Liver (tissue), 9 donors: ENCODE results near the gene AHI1. TPM values are rescaled to one million over a fixed set of nuclear protein-coding genes. Genes with fewer than 3 reads are reported as not detected.

Experiments
- DNase-seq: peaks from one replicate; pipeline ENCODE4 v3.0.0-alpha.2; 2017; ENCODE audit warnings: low spot score
- H3K27ac ChIP-seq, 2 donors: one replicate each; pipeline ENCODE4 v1.7.0; 2013; ENCODE audit warnings: inconsistent platforms in 2 of 2, low read length in 2 of 2, control low read depth in 1 of 2, low read depth in 1 of 2, mild to moderate bottlenecking in 1 of 2
- H3K27me3 ChIP-seq, 4 donors: one replicate each; pipeline versions ENCODE4 v1.6.1 to v1.7.0; 2013; ENCODE audit warnings: low read length in 3 of 4, inconsistent platforms in 1 of 4, mild to moderate bottlenecking in 1 of 4, moderate library complexity in 1 of 4; ENCODE audit not compliant: control insufficient read depth in 4 of 4, insufficient read depth in 4 of 4
- H3K36me3 ChIP-seq, 4 donors: one replicate each; pipeline versions ENCODE4 v1.6.1 to v1.7.0; 2013; ENCODE audit warnings: low read length in 3 of 4, mild to moderate bottlenecking in 3 of 4, low read depth in 1 of 4, moderate library complexity in 1 of 4; ENCODE audit not compliant: control insufficient read depth in 4 of 4, insufficient read depth in 3 of 4
- H3K4me1 ChIP-seq, 4 donors: one replicate each; pipeline versions ENCODE4 v1.6.1 to v1.7.0; 2013; ENCODE audit warnings: low read length in 3 of 4, mild to moderate bottlenecking in 3 of 4, moderate library complexity in 1 of 4; ENCODE audit not compliant: control insufficient read depth in 4 of 4, insufficient read depth in 4 of 4
- H3K4me3 ChIP-seq, 3 donors: one replicate each; pipeline versions ENCODE4 v1.6.1 to v1.7.0; 2013; ENCODE audit warnings: low read length in 3 of 3, control low read depth in 1 of 3, low read depth in 1 of 3, mild to moderate bottlenecking in 1 of 3
- H3K9ac ChIP-seq, 2 donors: one replicate each; pipeline ENCODE4 v1.7.0; 2013; ENCODE audit warnings: low read length in 2 of 2, mild to moderate bottlenecking in 2 of 2, moderate library complexity in 2 of 2, control low read depth in 1 of 2, low read depth in 1 of 2
- H3K9me3 ChIP-seq, 4 donors: one replicate each; pipeline versions ENCODE4 v1.6.1 to v1.7.0; 2013; ENCODE audit warnings: low read length in 3 of 4; ENCODE audit not compliant: control insufficient read depth in 4 of 4
- ATF3 ChIP-seq: IDR thresholded peaks from 2 replicates; pipeline ENCODE4 v1.6.1; 2016; ENCODE audit warnings: antibody characterized with exemption
- CTCF ChIP-seq: fragments of 150-350 bp; IDR thresholded peaks from 2 replicates; pipeline ENCODE4 v1.5.1; 2017; ENCODE audit warnings: improper control_type of control experiment, low read depth, low read length; ENCODE audit not compliant: missing input control
- EGR1 ChIP-seq, 2 donors: IDR thresholded peaks; 2 replicates each; pipeline ENCODE4 v1.6.1; 2016 to 2018; ENCODE audit warnings: antibody characterized with exemption in 2 of 2, low read depth in 2 of 2
- FOXA1 ChIP-seq: IDR thresholded peaks from 2 replicates; pipeline ENCODE4 v1.6.1; 2016; ENCODE audit warnings: antibody characterized with exemption
- FOXA2 ChIP-seq: IDR thresholded peaks from 2 replicates; pipeline ENCODE4 v1.6.1; 2016; ENCODE audit warnings: antibody characterized with exemption
- GABPA ChIP-seq, 2 donors: IDR thresholded peaks in 1 of 2; conservative IDR thresholded peaks in 1 of 2; 2 replicates each; pipeline ENCODE4 v1.6.1; 2016; ENCODE audit warnings: antibody characterized with exemption in 2 of 2, mild to moderate bottlenecking in 1 of 2, moderate library complexity in 1 of 2
- HNF4A ChIP-seq, 2 donors: conservative IDR thresholded peaks; 2 replicates each; pipeline ENCODE4 v1.6.1; 2016; ENCODE audit warnings: antibody characterized with exemption in 2 of 2, mild to moderate bottlenecking in 2 of 2
- HNF4G ChIP-seq: IDR thresholded peaks from 2 replicates; pipeline ENCODE4 v1.6.1; 2016; ENCODE audit warnings: antibody characterized with exemption
- JUND ChIP-seq, 2 donors: IDR thresholded peaks; 2 replicates each; pipeline ENCODE4 v1.6.1; 2016; ENCODE audit warnings: antibody characterized with exemption in 2 of 2
- MAX ChIP-seq: IDR thresholded peaks from 2 replicates; pipeline ENCODE4 v1.6.1; 2016; ENCODE audit warnings: antibody characterized with exemption
- NR2F2 ChIP-seq: IDR thresholded peaks from 2 replicates; pipeline ENCODE4 v1.6.1; 2016; ENCODE audit warnings: antibody characterized with exemption
- REST ChIP-seq: IDR thresholded peaks from 2 replicates; pipeline ENCODE4 v1.6.1; 2016; ENCODE audit warnings: antibody characterized with exemption, mild to moderate bottlenecking
- RXRA ChIP-seq, 2 donors: IDR thresholded peaks; 2 replicates each; pipeline ENCODE4 v1.6.1; 2017 to 2018; ENCODE audit warnings: antibody characterized with exemption in 2 of 2, mild to moderate bottlenecking in 1 of 2
- SP1 ChIP-seq: IDR thresholded peaks from 2 replicates; pipeline ENCODE4 v1.6.1; 2018; ENCODE audit warnings: antibody characterized with exemption, mild to moderate bottlenecking
- TAF1 ChIP-seq: conservative IDR thresholded peaks from 2 replicates; pipeline ENCODE4 v1.6.1; 2016; ENCODE audit warnings: antibody characterized with exemption, mild to moderate bottlenecking
- YY1 ChIP-seq: IDR thresholded peaks from 2 replicates; pipeline ENCODE4 v1.6.1; 2016; ENCODE audit warnings: antibody characterized with exemption, mild to moderate bottlenecking
- WGBS: extraction: QIAGEN DNeasy Blood & Tissue Kit; methylation state at CpG from one replicate; pipeline ENCODE4 v1.1.7; 2013; 5-methylcytosine and 5-hydroxymethylcytosine counted together
- polyA plus RNA-seq, 2 donors: library from polyadenylated mRNA; stranded (reverse) in 1 of 2; unstranded in 1 of 2; fragments of 200-250 nt in 1 of 2; fragments of >200 nt in 1 of 2; fragmentation: Nextera tagmentation in 1 of 2; extraction: Ambion mirVana in 1 of 2; gene quantifications; one replicate each; pipeline versions ENCODE4 v1.2.1 to v1.2.3, GENCODE V29; 2013 to 2015
- total RNA-seq, 2 donors: library from RNA; depleted of rRNA; stranded (reverse); fragments of >200 nt; gene quantifications; one replicate each; pipeline ENCODE4 v1.2.3, GENCODE V29; 2014
- donor health status: healthy.
- donor health status: healthy.
- donor health status: healthy.
- donor health status: healthy.
- donor health status: healthy.

Gene AHI1
- total and polyA plus RNA-seq, 4 donors = 2.0 to 14.4 (median 9.0) TPM

- TF ChIP-seq CTCF (no peak), TAF1 (no peak), FOXA1 (no peak), FOXA2 (no peak), NR2F2 (no peak), MAX (no peak), JUND (IDR thresholded peaks at IDR 0.05) (no peak)
Observed at GRCh38 chr6:135277422-135277821, 220.1 kb downstream of the AHI1 start (continued).

GRCh38 chr6:135274561-135275293 lies 222.8 kb downstream of the AHI1 start:
- no peak for TF ChIP-seq FOXA2
- no peak for TF ChIP-seq YY1
- TF ChIP-seq EGR1 (IDR thresholded peaks at IDR 0.05; ENCODE audit: low read depth in 2 of 2) = no peak
- no peak for TF ChIP-seq HNF4G
- TF ChIP-seq SP1 = no peak
- no peak for TF ChIP-seq RXRA (IDR thresholded peaks at IDR 0.05)
- no peak for TF ChIP-seq HNF4A (conservative IDR thresholded peaks at IDR 0.05)

GRCh38 chr6:135271626-135272025 lies 225.9 kb downstream of the AHI1 start:
- no peaks in the 10 kb centered on the region for H3K9me3 ChIP-seq
- no peak for DNase-seq
- peaks cover 0 to 4% (median 0%) of the 10 kb centered on the region in 4 donors for H3K27me3 ChIP-seq
- no peak overlapping the region for H3K9ac ChIP-seq
- TF ChIP-seq CTCF (no peak), ATF3 (no peak), SP1 (no peak), HNF4A (conservative IDR thresholded peaks at IDR 0.05) (no peak), HNF4G (no peak), EGR1 (IDR thresholded peaks at IDR 0.05; ENCODE audit: low read depth in 2 of 2) (no peak), FOXA2 (no peak), NR2F2 (no peak), JUND (IDR thresholded peaks at IDR 0.05) (no peak), FOXA1 (no peak), MAX (no peak), GABPA (IDR thresholded peaks at IDR 0.05 in 1 of 2, conservative IDR thresholded peaks at IDR 0.05 in 1 of 2) (no peak), TAF1 (no peak), REST (no peak), YY1 (no peak)
- H3K36me3 ChIP-seq = no peaks in the 10 kb centered on the region
- peaks cover 0 to 7% (median 0%) of the 10 kb centered on the region in 4 donors for H3K4me1 ChIP-seq
- H3K27ac ChIP-seq = no peak overlapping the region
- no peak overlapping the region for H3K4me3 ChIP-seq
- 80% methylated on average over 6 of the region's 6 CpGs for WGBS

More at GRCh38 chr6:135274561-135275293, 222.8 kb downstream of the AHI1 start:
- Histone ChIP-seq H3K4me3 (no peak overlapping the region), H3K4me1 (peaks cover 0 to 7% (median 0%) of the 10 kb centered on the region in 4 donors), H3K27me3 (peaks cover 0 to 4% (median 0%) of the 10 kb centered on the region in 4 donors), H3K9me3 (no peaks in the 10 kb centered on the region), H3K36me3 (no peaks in the 10 kb centered on the region), H3K9ac (no peak overlapping the region), H3K27ac (no peak overlapping the region)
- 44% methylated on average over 5 of the region's 5 CpGs for WGBS
- DNase-seq = no peak
